Smooth muscle cell (in vitro differentiated cells): ENCODE measurements around the gene APP. TPM values are rescaled to one million over a fixed set of nuclear protein-coding genes. Genes with fewer than 3 reads are reported as not detected.

Source experiments
- DNase-seq: peaks from one replicate; lab custom pipeline; 2025; ENCODE audit not compliant: unreplicated experiment; lab: John Stamatoyannopoulos, UW
- H2AFZ ChIP-seq: fragments of 200-600 bp; sonication (generic); 2 replicates; pipeline ENCODE4 v1.6.0; 2016; ENCODE audit warnings: antibody characterized with exemption, low read depth, mild to moderate bottlenecking
- H3F3A ChIP-seq: fragments of 200-600 bp; sonication (generic); 2 replicates; pipeline ENCODE4 v1.6.0; 2017; ENCODE audit warnings: antibody characterized with exemption, low read depth
- H3K27ac ChIP-seq: fragments of 200-600 bp; sonication (generic); 2 replicates; pipeline ENCODE4 v1.5.1; 2016; ENCODE audit warnings: low read depth, mild to moderate bottlenecking
- H3K27me3 ChIP-seq: fragments of 200-600 bp; sonication (generic); 2 replicates; pipeline ENCODE4 v1.6.1; 2016; ENCODE audit warnings: low read depth, mild to moderate bottlenecking
- H3K36me3 ChIP-seq: fragments of 200-600 bp; sonication (generic); 2 replicates; pipeline ENCODE4 v1.5.1; 2016; ENCODE audit warnings: low read depth
- H3K4me1 ChIP-seq: fragments of 200-600 bp; sonication (generic); 2 replicates; pipeline ENCODE4 v1.5.1; 2016; ENCODE audit warnings: low read depth
- H3K4me2 ChIP-seq: fragments of 200-600 bp; sonication (generic); 2 replicates; pipeline ENCODE4 v1.6.0; 2016; ENCODE audit warnings: mild to moderate bottlenecking
- H3K4me3 ChIP-seq: fragments of 200-600 bp; sonication (generic); 2 replicates; pipeline ENCODE4 v1.5.1; 2016; ENCODE audit warnings: mild to moderate bottlenecking
- H3K79me2 ChIP-seq: fragments of 200-600 bp; sonication (generic); 2 replicates; pipeline ENCODE4 v1.6.0; 2016; ENCODE audit warnings: low read depth, mild to moderate bottlenecking
- H3K9ac ChIP-seq: fragments of 200-600 bp; sonication (generic); 2 replicates; pipeline ENCODE4 v1.6.0; 2016; ENCODE audit warnings: low read depth
- H3K9me3 ChIP-seq: fragments of 200-600 bp; sonication (generic); replicated peaks from 2 replicates; pipeline ENCODE4 v1.5.1; 2016; ENCODE audit warnings: low read depth
- H4K20me1 ChIP-seq: fragments of 200-600 bp; sonication (generic); 2 replicates; pipeline ENCODE4 v1.6.0; 2016; ENCODE audit warnings: low read depth
- WGBS: methylation state at CpG from one replicate; pipeline ENCODE4 v1.1.7; 2016; ENCODE audit warnings: low lambda C conversion rate; 5-methylcytosine and 5-hydroxymethylcytosine counted together
- polyA plus RNA-seq: library from polyadenylated mRNA; unstranded; fragments of >200 nt; fragmentation: Nextera tagmentation; extraction: Ambion mirVana; gene quantifications from 2 replicates; pipeline ENCODE4 v1.2.1, GENCODE V29; 2016
- total RNA-seq: library from RNA; depleted of rRNA; stranded (reverse); fragments of >200 nt; gene quantifications from 2 replicates; pipeline ENCODE4 v1.2.3, GENCODE V29; 2014
- TF ChIP-seq, protein P1 (sequence below): fragments of 200-600 bp; sonication (generic); IDR thresholded peaks from 2 replicates; pipeline ENCODE4 v1.5.1; 2017; ENCODE audit warnings: borderline replicate concordance, mild to moderate bottlenecking, antibody characterized with exemption; ENCODE audit not compliant: insufficient read depth, poor library complexity, severe bottlenecking

Gene APP
- total and polyA plus RNA-seq, 2 experiments from 2014 or later = 65.3 to 459 TPM

- no peak overlapping the region for H3K4me3 ChIP-seq
- H3K9ac ChIP-seq = no peak overlapping the region
- no peaks in the 10 kb centered on the region for H3K9me3 ChIP-seq
- H3K4me2 ChIP-seq = no peak overlapping the region
- TF ChIP-seq, protein P1, sequence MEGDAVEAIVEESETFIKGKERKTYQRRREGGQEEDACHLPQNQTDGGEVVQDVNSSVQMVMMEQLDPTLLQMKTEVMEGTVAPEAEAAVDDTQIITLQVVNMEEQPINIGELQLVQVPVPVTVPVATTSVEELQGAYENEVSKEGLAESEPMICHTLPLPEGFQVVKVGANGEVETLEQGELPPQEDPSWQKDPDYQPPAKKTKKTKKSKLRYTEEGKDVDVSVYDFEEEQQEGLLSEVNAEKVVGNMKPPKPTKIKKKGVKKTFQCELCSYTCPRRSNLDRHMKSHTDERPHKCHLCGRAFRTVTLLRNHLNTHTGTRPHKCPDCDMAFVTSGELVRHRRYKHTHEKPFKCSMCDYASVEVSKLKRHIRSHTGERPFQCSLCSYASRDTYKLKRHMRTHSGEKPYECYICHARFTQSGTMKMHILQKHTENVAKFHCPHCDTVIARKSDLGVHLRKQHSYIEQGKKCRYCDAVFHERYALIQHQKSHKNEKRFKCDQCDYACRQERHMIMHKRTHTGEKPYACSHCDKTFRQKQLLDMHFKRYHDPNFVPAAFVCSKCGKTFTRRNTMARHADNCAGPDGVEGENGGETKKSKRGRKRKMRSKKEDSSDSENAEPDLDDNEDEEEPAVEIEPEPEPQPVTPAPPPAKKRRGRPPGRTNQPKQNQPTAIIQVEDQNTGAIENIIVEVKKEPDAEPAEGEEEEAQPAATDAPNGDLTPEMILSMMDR = no peak
- no peaks in the 10 kb centered on the region for H3K4me1 ChIP-seq
- DNase-seq = no peak
- peaks cover 22% of the 10 kb centered on the region for H3K79me2 ChIP-seq
- no peaks in the 10 kb centered on the region for H3K27me3 ChIP-seq
- H4K20me1 ChIP-seq = peaks cover 7% of the 10 kb centered on the region
- H3F3A ChIP-seq = no peaks in the 10 kb centered on the region
- no peak overlapping the region for H2AFZ ChIP-seq
- H3K27ac ChIP-seq = no peak overlapping the region
- 82% methylated on average over 15 of the region's 15 CpGs for WGBS
- H3K36me3 ChIP-seq = peaks cover 37% of the 10 kb centered on the region
These were observed 200.2 kb downstream of the APP start for GRCh38 chr21:25970254-25970930.

- Histone ChIP-seq H3F3A (peaks cover 10% of the 10 kb centered on the region), H4K20me1 (peaks cover 14% of the 10 kb centered on the region), H3K4me1 (no peaks in the 10 kb centered on the region), H2AFZ (no peak overlapping the region), H3K4me3 (no peak overlapping the region), H3K36me3 (peaks cover 19% of the 10 kb centered on the region), H3K9ac (no peak overlapping the region), H3K9me3 (no peaks in the 10 kb centered on the region), H3K27ac (peak overlapping the region; percentile 22), H3K79me2 (peaks cover 21% of the 10 kb centered on the region), H3K27me3 (no peaks in the 10 kb centered on the region), H3K4me2 (no peak overlapping the region)
- no peak for DNase-seq
- WGBS = 96% methylated on average over 4 of the region's 4 CpGs
- TF ChIP-seq, protein P1 = no peak
These were observed 202.6 kb downstream of the APP start for GRCh38 chr21:25967901-25968438.

GRCh38 chr21:25967181-25967900 lies 203.2 kb downstream of the APP start:
- Histone ChIP-seq H3K4me1 (no peaks in the 10 kb centered on the region), H3F3A (peaks cover 13% of the 10 kb centered on the region), H4K20me1 (peaks cover 19% of the 10 kb centered on the region), H3K27me3 (no peaks in the 10 kb centered on the region), H2AFZ (no peak overlapping the region), H3K27ac (peak overlapping the region; percentile 22), H3K4me3 (no peak overlapping the region), H3K36me3 (peaks cover 13% of the 10 kb centered on the region), H3K9me3 (no peaks in the 10 kb centered on the region), H3K4me2 (no peak overlapping the region), H3K79me2 (peaks cover 15% of the 10 kb centered on the region), H3K9ac (no peak overlapping the region)
- no peak for DNase-seq
- WGBS = 45% methylated on average over 4 of the region's 4 CpGs
- TF ChIP-seq, protein P1 = no peak
